K562 (cell line): ENCODE data around the gene PTPRC. TPM values are rescaled to one million over a fixed set of nuclear protein-coding genes. Genes with fewer than 3 reads are reported as not detected.

ENCODE experiments used
- ATAC-seq: fragments of 200-7000 bp; cut with Tn5 transposase; 3 replicates; pipeline ENCODE4 v1.9.1; 2020; ENCODE audit warnings: moderate library complexity
- BruUV-seq: library from RNA; stranded (reverse); fragments of 400-500 nt; replicated peaks from 2 replicates; lab custom pipeline; 2021; lab: Mats Ljungman, UMichigan
- CTCF ChIA-PET: fragments of 300-600 bp; formaldehyde crosslinking; extraction: SDS; loops from one replicate; lab custom pipeline; 2021; ENCODE audit warnings: low intra/inter-chr PET ratio; lab: Yijun Ruan, JAX
- POLR2A ChIA-PET: fragments of 300-600, 350-650 bp; sonication (Branson Sonifier 250); formaldehyde crosslinking; extraction: SDS; loops from one replicate; lab custom pipeline; 2021; ENCODE audit warnings: antibody characterized with exemption, inconsistent platforms; lab: Yijun Ruan, JAX
- DNase-seq, 4 experiments: peaks; one replicate each; pipeline versions ENCODE4 v3.0.0 to v3.0.0-alpha.2; 2011 to 2018; ENCODE audit warnings: low spot score in 3 of 4, mixed read lengths in 3 of 4; ENCODE audit errors: extremely low read depth in 1 of 4
- FAIRE-seq: peaks from 2 replicates; lab custom pipeline; 2011; peaks lifted over from hg19 to GRCh38; lab: Jason Lieb, UNC
- H2AFZ ChIP-seq: 2 replicates; pipeline ENCODE4 v1.6.0; 2011; ENCODE audit warnings: low read depth, low read length, control low read depth, inconsistent platforms
- H3K27ac ChIP-seq: fragments of 200-600 bp; 3 replicates; pipeline ENCODE4 v1.8.0; 2011; ENCODE audit warnings: low read depth, mild to moderate bottlenecking, control low read depth, inconsistent platforms, low read length, moderate library complexity, mixed read lengths; ENCODE audit errors: extremely low read depth
- H3K27me3 ChIP-seq, 2 experiments: fragments of 300-600 bp in 1 of 2; 2 replicates in 1 of 2; 3 replicates in 1 of 2; pipeline versions ENCODE4 v1.6.0 to v1.8.0; 2011; ENCODE audit warnings: inconsistent platforms in 2 of 2, low read length in 2 of 2, mild to moderate bottlenecking in 1 of 2, mixed read lengths in 1 of 2, moderate library complexity in 1 of 2; ENCODE audit not compliant: control insufficient read depth in 2 of 2, insufficient read depth in 2 of 2
- H3K36me3 ChIP-seq: fragments of 300-600 bp; 3 replicates; pipeline ENCODE4 v1.8.0; 2011; ENCODE audit warnings: mild to moderate bottlenecking, low read length, inconsistent platforms; ENCODE audit not compliant: control insufficient read depth, insufficient read depth
- H3K4me1 ChIP-seq, 2 experiments: fragments of 200-600 bp in 1 of 2; replicated peaks in 1 of 2; 2 replicates in 1 of 2; 3 replicates in 1 of 2; pipeline versions ENCODE4 v1.5.1 to v1.8.0; 2011; ENCODE audit warnings: inconsistent platforms in 2 of 2, low read length in 2 of 2, mild to moderate bottlenecking in 1 of 2, mixed read lengths in 1 of 2, moderate library complexity in 1 of 2; ENCODE audit not compliant: control insufficient read depth in 2 of 2, insufficient read depth in 2 of 2
- H3K4me2 ChIP-seq: 2 replicates; pipeline ENCODE4 v1.6.1; 2011; ENCODE audit warnings: low read length, control low read depth, inconsistent platforms, mixed read lengths; ENCODE audit not compliant: insufficient read depth
- H3K4me3 ChIP-seq: fragments of 200-600 bp; sonication (generic), shearing (Covaris generic); 2 replicates; pipeline ENCODE4 v1.5.1; 2016; ENCODE audit warnings: control low read depth, inconsistent platforms
- H3K79me2 ChIP-seq: fragments of 200-600 bp; 3 replicates; pipeline ENCODE4 v1.8.0; 2011; ENCODE audit warnings: low read length, inconsistent platforms; ENCODE audit not compliant: control insufficient read depth, insufficient read depth
- H3K9ac ChIP-seq, 2 experiments: 2 replicates each; pipeline versions ENCODE4 v1.6.0 to v1.6.1; 2011; ENCODE audit warnings: low read depth in 2 of 2, low read length in 2 of 2, control low read depth in 1 of 2, inconsistent platforms in 1 of 2, mild to moderate bottlenecking in 1 of 2, mixed read lengths in 1 of 2; ENCODE audit not compliant: insufficient read depth in 1 of 2
- H3K9me1 ChIP-seq: one replicate; pipeline ENCODE4 v1.6.0; 2011; ENCODE audit warnings: inconsistent platforms, mild to moderate bottlenecking, low read length, moderate library complexity; ENCODE audit not compliant: control insufficient read depth, insufficient read depth
- H3K9me3 ChIP-seq: replicated peaks from 2 replicates; pipeline ENCODE4 v1.5.1; 2011; ENCODE audit warnings: low read depth, low read length, inconsistent platforms; ENCODE audit not compliant: control insufficient read depth, insufficient read depth
- H4K20me1 ChIP-seq: replicated peaks from 2 replicates; pipeline ENCODE4 v1.6.1; 2011; ENCODE audit warnings: low read length, inconsistent platforms, mixed read lengths; ENCODE audit not compliant: control insufficient read depth, insufficient read depth
- HMBOX1 ChIP-seq: sonication (generic); IDR thresholded peaks from 2 replicates; pipeline ENCODE4 v1.6.1; 2016
- LARP7 ChIP-seq: fragments of 450-650 bp; IDR thresholded peaks from 2 replicates; pipeline ENCODE4 v1.6.1; 2016
- MAZ ChIP-seq, 2 experiments: fragments of 450-650 bp in 1 of 2; sonication (generic) in 1 of 2; formaldehyde crosslinking; IDR thresholded peaks in 1 of 2; conservative IDR thresholded peaks in 1 of 2; 2 replicates each; pipeline versions ENCODE4 v1.4.0 to v1.5.0; 2020; ENCODE audit warnings: mild to moderate bottlenecking in 1 of 2, missing genetic modification reagents in 1 of 2
- POLR3A ChIP-seq: IDR thresholded peaks from 2 replicates; pipeline ENCODE4 v1.6.1; 2011; ENCODE audit warnings: borderline replicate concordance, mild to moderate bottlenecking, moderate library complexity; ENCODE audit not compliant: insufficient read length, insufficient read depth; ENCODE audit errors: extremely low read depth
- WGBS: fragments of 100-300 bp; shearing (Covaris generic); methylation state at CpG from one replicate; pipeline ENCODE4 v1.1.6; 2016; ENCODE audit warnings: low coverage, mixed read lengths; ENCODE audit not compliant: insufficient coverage; ENCODE audit errors: missing lambda C conversion rate; 5-methylcytosine and 5-hydroxymethylcytosine counted together
- in situ Hi-C: fragments of 300-500 bp; cut with MboI; formaldehyde crosslinking; loops from 4 replicates; pipeline ENCODE4 v1.15.0; 2018; ENCODE audit warnings: inconsistent platforms, mixed read lengths
- intact Hi-C: fragments of 100-400 bp; cut with micrococcal nuclease; formaldehyde crosslinking; loops from 2 replicates; pipeline ENCODE4 v1.14.2; 2022
- polyA plus RNA-seq, 8 experiments: library from polyadenylated mRNA; depleted of rRNA in 4 of 8; stranded (reverse) in 5 of 8; unstranded in 3 of 8; fragments of >200 nt; fragmentation: Nextera tagmentation in 2 of 8; fragmentation: Illumina TruSeq in 1 of 8; extraction: Ambion mirVana in 2 of 8; extraction: Trizol in 1 of 8; gene quantifications; 2 replicates each; pipeline versions ENCODE4 v1.2.1 to v1.2.3, GENCODE V29; 2011 to 2014; ENCODE audit warnings: inconsistent platforms in 1 of 8, missing spikeins in 1 of 8
- total RNA-seq, 7 experiments: library from RNA; depleted of rRNA in 6 of 7; stranded (reverse); fragments of >200 nt in 6 of 7; fragmentation: Illumina TruSeq in 2 of 7; extraction: Trizol in 2 of 7; gene quantifications; 2 replicates each; pipeline versions ENCODE4 v1.2.1 to v1.2.3, GENCODE V29; 2011 to 2021; ENCODE audit warnings: low replicate concordance in 1 of 7
- TF ChIP-seq, protein P1 (sequence below): fragments of 250-450 bp; sonication (Bioruptor Pico); IDR thresholded peaks from 2 replicates; pipeline ENCODE4 v1.8.0; 2022; ENCODE audit warnings: moderate library complexity, mild to moderate bottlenecking, inconsistent platforms

PTPRC gene
- total and polyA plus RNA-seq, 9 of the 15 experiments (the other 6 are each of a cell fraction or from before 2014, with no cell fraction given): 7.1 to 107 (median 62.9) TPM

DNA sequence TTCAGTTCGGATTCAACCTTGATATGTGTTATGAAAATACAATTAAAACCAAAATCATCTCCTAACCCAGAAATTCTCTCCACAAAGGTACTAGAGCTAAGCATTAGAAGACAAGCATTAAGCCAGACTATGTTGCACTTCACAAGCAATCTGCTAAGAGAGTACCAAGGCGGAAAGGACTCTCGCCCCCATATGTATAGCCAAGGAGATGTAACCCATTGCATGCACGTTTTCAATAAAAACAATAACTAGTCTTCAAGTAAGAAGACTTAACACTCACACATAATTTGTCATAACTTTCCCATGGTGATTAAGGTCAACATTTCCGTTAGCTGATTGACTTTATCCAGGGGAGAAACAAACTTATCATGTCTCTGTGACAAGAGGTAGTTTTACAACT, 27.6 kb upstream of the PTPRC start:
- ATAC-seq (peak; percentile 57), FAIRE-seq (no peak), DNase-seq (no peak)
- intact Hi-C loops: no loop called here
- Histone ChIP-seq H3K36me3 (no peaks in the 10 kb centered on the region), H3K4me3 (no peak overlapping the region), H3K4me1 (peaks cover 1 to 9% of the 10 kb centered on the region in 2 experiments; a peak in 4 of 5 replicates), H4K20me1 (no peaks in the 10 kb centered on the region), H3K27me3 (no peaks in the 10 kb centered on the region), H3K4me2 (no peak overlapping the region), H3K9me3 (no peaks in the 10 kb centered on the region), H3K9ac (no peak overlapping the region), H3K27ac (peak overlapping the region; percentile 41; the same call in 1 of the 3 replicates), H2AFZ (peak overlapping the region; percentile 84), H3K79me2 (no peaks in the 10 kb centered on the region), H3K9me1 (no peaks in the 10 kb centered on the region)
- ChIA-PET CTCF (no interaction called here), POLR2A (interaction anchor here (0.6 to 1.8 kb wide), 5 partner anchors 9 to 386 kb away, joined by 3 to 9 read pairs (median 3); no protein-coding TSS in a partner anchor)
- BruUV-seq: no TSS peak
- in situ Hi-C loops: no loop called here
- 27% methylated on average over 5 of the region's 5 CpGs for WGBS
- peak; percentile 56; the same call in 1 of the 2 replicates for TF ChIP-seq HMBOX1
- TF ChIP-seq, protein P1, sequence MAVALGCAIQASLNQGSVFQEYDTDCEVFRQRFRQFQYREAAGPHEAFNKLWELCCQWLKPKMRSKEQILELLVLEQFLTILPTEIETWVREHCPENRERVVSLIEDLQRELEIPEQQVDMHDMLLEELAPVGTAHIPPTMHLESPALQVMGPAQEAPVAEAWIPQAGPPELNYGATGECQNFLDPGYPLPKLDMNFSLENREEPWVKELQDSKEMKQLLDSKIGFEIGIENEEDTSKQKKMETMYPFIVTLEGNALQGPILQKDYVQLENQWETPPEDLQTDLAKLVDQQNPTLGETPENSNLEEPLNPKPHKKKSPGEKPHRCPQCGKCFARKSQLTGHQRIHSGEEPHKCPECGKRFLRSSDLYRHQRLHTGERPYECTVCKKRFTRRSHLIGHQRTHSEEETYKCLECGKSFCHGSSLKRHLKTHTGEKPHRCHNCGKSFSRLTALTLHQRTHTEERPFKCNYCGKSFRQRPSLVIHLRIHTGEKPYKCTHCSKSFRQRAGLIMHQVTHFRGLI (CRISPR knock-in tag): no peak
- TF ChIP-seq MAZ (CRISPR knock-in tag; conservative IDR thresholded peaks at IDR 0.05 in 1 of 2, IDR thresholded peaks at IDR 0.05 in 1 of 2): 0 out of 4 replicates have a peak, but pooled peaks of 1 of the 2 experiments have one; percentile 24
- TF ChIP-seq POLR3A: no peak
- no peak for TF ChIP-seq LARP7
